PC-3 (cell line): ENCODE results near the gene LYZL1. TPM values are rescaled to one million over a fixed set of nuclear protein-coding genes. Genes with fewer than 3 reads are reported as not detected.

ENCODE experiments used
- ATAC-seq: fragments of 200-7000 bp; cut with Tn5 transposase; 2 replicates; pipeline ENCODE4 v1.9.1; 2020; ENCODE audit warnings: mild to moderate bottlenecking, moderate library complexity
- BruUV-seq: library from RNA; stranded (reverse); fragments of 400-500 nt; replicated peaks from 2 replicates; lab custom pipeline; 2021; lab: Mats Ljungman, UMichigan
- CTCF ChIA-PET: fragments of 300-600 bp; sonication (Branson Sonifier 250); formaldehyde crosslinking; loops from one replicate; lab custom pipeline; 2022; ENCODE audit warnings: antibody characterized with exemption; lab: Charles Lee
- POLR2A ChIA-PET: fragments of 300-600 bp; sonication (Branson Sonifier 250); formaldehyde crosslinking; loops from one replicate; lab custom pipeline; 2022; ENCODE audit warnings: antibody characterized with exemption; ENCODE audit not compliant: unreplicated experiment; lab: Charles Lee
- DNase-seq: peaks from one replicate; pipeline ENCODE4 v3.0.0-alpha.2; 2015
- H2AFZ ChIP-seq: fragments of 300-600 bp; sonication (generic); 2 replicates; pipeline ENCODE4 v1.6.0; 2016; ENCODE audit warnings: antibody characterized with exemption, low read length
- H3F3A ChIP-seq: fragments of 300-600 bp; sonication (generic); one replicate; pipeline ENCODE4 v1.6.0; 2017; ENCODE audit warnings: antibody characterized with exemption, low read length, control low read depth, mild to moderate bottlenecking; ENCODE audit not compliant: unreplicated experiment
- H3K27ac ChIP-seq: fragments of 300-600 bp; sonication (generic); 2 replicates; pipeline ENCODE4 v1.5.1; 2016; ENCODE audit warnings: mild to moderate bottlenecking, low read length
- H3K27me3 ChIP-seq: fragments of 300-600 bp; sonication (generic); 2 replicates; pipeline ENCODE4 v1.6.1; 2016; ENCODE audit warnings: low read length, mixed read lengths
- H3K36me3 ChIP-seq: fragments of 300-600 bp; sonication (generic); 2 replicates; pipeline ENCODE4 v1.6.1; 2016; ENCODE audit warnings: low read depth, mixed run types, low read length, mixed read lengths
- H3K4me1 ChIP-seq: fragments of 300-600 bp; sonication (generic); 2 replicates; pipeline ENCODE4 v1.5.1; 2016; ENCODE audit warnings: low read length; ENCODE audit not compliant: insufficient read depth
- H3K4me2 ChIP-seq: fragments of 300-600 bp; sonication (generic); 2 replicates; pipeline ENCODE4 v1.6.0; 2016; ENCODE audit warnings: low read length
- H3K4me3 ChIP-seq: fragments of 300-600 bp; sonication (generic); 2 replicates; pipeline ENCODE4 v1.5.1; 2016; ENCODE audit warnings: mild to moderate bottlenecking, low read length, mixed read lengths
- H3K79me2 ChIP-seq: fragments of 300-600 bp; sonication (generic); 2 replicates; pipeline ENCODE4 v1.6.1; 2017; ENCODE audit warnings: low read length, mixed read lengths
- H3K9ac ChIP-seq: fragments of 300-600 bp; sonication (generic); 2 replicates; pipeline ENCODE4 v1.6.0; 2016; ENCODE audit warnings: mild to moderate bottlenecking, low read length
- H3K9me2 ChIP-seq: fragments of 300-600 bp; sonication (generic); replicated peaks from 2 replicates; pipeline ENCODE4 v1.6.1; 2016; ENCODE audit warnings: mixed run types, low read length, mixed read lengths
- H3K9me3 ChIP-seq: fragments of 300-600 bp; sonication (generic); 2 replicates; pipeline ENCODE4 v1.6.1; 2016; ENCODE audit warnings: low read length, mixed read lengths
- H4K20me1 ChIP-seq: fragments of 300-600 bp; sonication (generic); 2 replicates; pipeline ENCODE4 v1.6.1; 2016; ENCODE audit warnings: low read length, mixed read lengths
- EZH2 ChIP-seq: fragments of 300-600 bp; sonication (generic); IDR thresholded peaks from one replicate; pipeline ENCODE4 v1.6.1; 2017; ENCODE audit warnings: antibody characterized with exemption, mild to moderate bottlenecking, low read length; ENCODE audit not compliant: unreplicated experiment
- EZH2phosphoT487 ChIP-seq: fragments of 300-600 bp; sonication (generic); IDR thresholded peaks from 2 replicates; pipeline ENCODE4 v1.6.1; 2018; ENCODE audit warnings: mild to moderate bottlenecking, antibody characterized with exemption, low read length, borderline replicate concordance
- intact Hi-C: fragments of 100-400 bp; cut with micrococcal nuclease; formaldehyde crosslinking; loops from 2 replicates; pipeline ENCODE4 v1.9.0; 2023
- total RNA-seq: library from RNA; depleted of rRNA; stranded (reverse); fragments of >200 nt; gene quantifications from 2 replicates; pipeline ENCODE4 v1.2.3, GENCODE V29; 2014
- TF ChIP-seq, protein P1 (sequence below): fragments of 300-600 bp; sonication (generic); conservative IDR thresholded peaks from 2 replicates; pipeline ENCODE4 v1.5.1; 2017; ENCODE audit warnings: antibody characterized with exemption, low read depth, mild to moderate bottlenecking, low read length

The LYZL1 gene
- total RNA-seq, 1 experiment from 2014 or later, result not detected

DNA sequence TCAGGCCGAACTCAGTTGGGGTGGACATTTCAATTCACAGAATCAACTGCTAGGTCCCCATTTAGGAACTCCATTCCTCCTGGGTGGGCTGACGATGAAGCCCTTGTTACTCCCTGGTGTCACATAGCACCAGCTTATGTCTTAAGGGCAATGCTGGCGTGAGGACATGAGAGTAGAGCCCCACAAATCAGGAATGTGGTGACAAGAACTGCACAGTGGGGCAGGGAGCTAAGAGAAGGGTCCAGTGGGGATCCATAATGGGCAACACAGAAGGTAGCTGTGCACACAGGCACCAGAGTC is 57.0 kb downstream of the LYZL1 start:
- no peak overlapping the region for H3K9ac ChIP-seq
- no TSS peak for BruUV-seq
- no peaks in the 10 kb centered on the region for H3K4me1 ChIP-seq
- no peak overlapping the region for H3K4me2 ChIP-seq
- DNase-seq, result no peak
- H3K9me2 ChIP-seq, result no peaks in the 10 kb centered on the region
- intact Hi-C loops, result no loop called here
- H3K36me3 ChIP-seq, result no peaks in the 10 kb centered on the region
- H3F3A ChIP-seq, result no peaks in the 10 kb centered on the region
- no peaks in the 10 kb centered on the region for H3K79me2 ChIP-seq
- ATAC-seq, result no peak
- no peaks in the 10 kb centered on the region for H4K20me1 ChIP-seq
- no peak overlapping the region for H2AFZ ChIP-seq
- no peak overlapping the region for H3K4me3 ChIP-seq
- TF ChIP-seq, protein P1, sequence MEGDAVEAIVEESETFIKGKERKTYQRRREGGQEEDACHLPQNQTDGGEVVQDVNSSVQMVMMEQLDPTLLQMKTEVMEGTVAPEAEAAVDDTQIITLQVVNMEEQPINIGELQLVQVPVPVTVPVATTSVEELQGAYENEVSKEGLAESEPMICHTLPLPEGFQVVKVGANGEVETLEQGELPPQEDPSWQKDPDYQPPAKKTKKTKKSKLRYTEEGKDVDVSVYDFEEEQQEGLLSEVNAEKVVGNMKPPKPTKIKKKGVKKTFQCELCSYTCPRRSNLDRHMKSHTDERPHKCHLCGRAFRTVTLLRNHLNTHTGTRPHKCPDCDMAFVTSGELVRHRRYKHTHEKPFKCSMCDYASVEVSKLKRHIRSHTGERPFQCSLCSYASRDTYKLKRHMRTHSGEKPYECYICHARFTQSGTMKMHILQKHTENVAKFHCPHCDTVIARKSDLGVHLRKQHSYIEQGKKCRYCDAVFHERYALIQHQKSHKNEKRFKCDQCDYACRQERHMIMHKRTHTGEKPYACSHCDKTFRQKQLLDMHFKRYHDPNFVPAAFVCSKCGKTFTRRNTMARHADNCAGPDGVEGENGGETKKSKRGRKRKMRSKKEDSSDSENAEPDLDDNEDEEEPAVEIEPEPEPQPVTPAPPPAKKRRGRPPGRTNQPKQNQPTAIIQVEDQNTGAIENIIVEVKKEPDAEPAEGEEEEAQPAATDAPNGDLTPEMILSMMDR, result no peak
- TF ChIP-seq EZH2phosphoT487 (no peak), EZH2 (no peak)
- ChIA-PET CTCF (no interaction called here), POLR2A (no interaction called here)
- no peak overlapping the region for H3K27ac ChIP-seq
- H3K9me3 ChIP-seq, result no peaks in the 10 kb centered on the region
- no peaks in the 10 kb centered on the region for H3K27me3 ChIP-seq

GRCh38 chr10:29346296-29347001 is 57.6 kb downstream of the LYZL1 start:
- no peaks in the 10 kb centered on the region for H3K9me3 ChIP-seq
- no peaks in the 10 kb centered on the region for H3F3A ChIP-seq
- TF ChIP-seq EZH2phosphoT487, result no peak
- no peak for TF ChIP-seq EZH2
- TF ChIP-seq, protein P1, result no peak
- H2AFZ ChIP-seq, result no peak overlapping the region
- H3K4me3 ChIP-seq, result no peak overlapping the region
- ChIA-PET CTCF (no interaction called here), POLR2A (no interaction called here)
- H4K20me1 ChIP-seq, result no peaks in the 10 kb centered on the region
- BruUV-seq, result no TSS peak
- H3K9me2 ChIP-seq, result no peaks in the 10 kb centered on the region
- DNase-seq, result no peak
- no peak overlapping the region for H3K4me2 ChIP-seq
- intact Hi-C loops, result no loop called here
- H3K9ac ChIP-seq, result no peak overlapping the region
- no peaks in the 10 kb centered on the region for H3K79me2 ChIP-seq
- no peaks in the 10 kb centered on the region for H3K27me3 ChIP-seq
- no peaks in the 10 kb centered on the region for H3K4me1 ChIP-seq
- H3K27ac ChIP-seq, result no peak overlapping the region
- no peaks in the 10 kb centered on the region for H3K36me3 ChIP-seq
- no peak for ATAC-seq

- Histone ChIP-seq H3K4me3 (no peak overlapping the region), H3K36me3 (no peaks in the 10 kb centered on the region), H3K9me2 (no peaks in the 10 kb centered on the region), H3K4me1 (no peaks in the 10 kb centered on the region), H3K27me3 (no peaks in the 10 kb centered on the region), H3F3A (no peaks in the 10 kb centered on the region), H3K79me2 (no peaks in the 10 kb centered on the region), H3K9me3 (no peaks in the 10 kb centered on the region), H3K4me2 (no peak overlapping the region), H3K9ac (no peak overlapping the region), H2AFZ (no peak overlapping the region), H4K20me1 (no peaks in the 10 kb centered on the region), H3K27ac (no peak overlapping the region)
- ChIA-PET CTCF (no interaction called here), POLR2A (no interaction called here)
- TF ChIP-seq EZH2 (no peak), EZH2phosphoT487 (no peak)
- TF ChIP-seq, protein P1, result no peak
- no TSS peak for BruUV-seq
- DNase-seq (no peak), ATAC-seq (no peak)
- intact Hi-C loops, result no loop called here
These were observed 60.0 kb downstream of the LYZL1 start for GRCh38 chr10:29348836-29349235.
